Measurements from ENCODE around the gene POLL. TPM values are rescaled to one million over a fixed set of nuclear protein-coding genes. Genes with fewer than 3 reads are reported as not detected.

Gene POLL
- total RNA-seq, 1 experiment from 2014 or later, result 27.2 TPM

DNA sequence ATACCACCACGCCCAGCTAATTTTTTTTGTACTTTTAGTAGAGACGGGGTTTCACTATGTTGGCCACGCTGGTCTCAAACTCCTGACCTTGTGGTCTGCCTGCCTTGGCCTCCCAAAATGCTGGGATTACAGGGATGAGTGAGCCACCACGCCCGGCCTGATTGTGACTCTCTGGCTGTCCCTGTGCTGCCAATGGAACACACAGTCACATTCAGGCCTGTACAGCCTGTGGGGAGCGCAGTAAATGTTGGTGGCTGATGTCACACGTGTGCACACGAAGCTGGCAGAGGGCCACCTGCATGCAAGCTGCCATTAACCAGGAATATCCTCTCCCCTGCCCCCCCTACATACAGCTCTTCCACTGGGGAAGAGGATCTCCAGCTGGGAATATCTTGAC, 22.1 kb downstream of the POLL start:
- POLR2A ChIA-PET (ENCODE audit: low non-redundant PET), result no interaction called here
- Histone ChIP-seq H3K27ac (ENCODE audit: low read depth, low read length, poor library complexity, severe bottlenecking) (no peak overlapping the region), H3K27me3 (replicated peaks; ENCODE audit: insufficient read depth, low read depth, low read length, poor library complexity) (peaks cover 6% of the 10 kb centered on the region), H3K4me1 (ENCODE audit: insufficient read depth, low read length, poor library complexity, severe bottlenecking) (peaks cover 15% of the 10 kb centered on the region), H3K4me3 (ENCODE audit: low read depth, low read length, poor library complexity, severe bottlenecking) (no peak overlapping the region), H3K36me3 (ENCODE audit: insufficient read depth, low read length, poor library complexity, severe bottlenecking) (no peaks in the 10 kb centered on the region), H3K9me3 (ENCODE audit: low read depth, low read length, poor library complexity, severe bottlenecking) (no peaks in the 10 kb centered on the region)
- BruUV-seq (replicated peaks), result no TSS peak
- TF ChIP-seq EZH2 (IDR thresholded peaks at IDR 0.05; ENCODE audit: borderline replicate concordance, low read depth, low read length, poor library complexity, severe bottlenecking), result no peak
- TF ChIP-seq, protein P1, sequence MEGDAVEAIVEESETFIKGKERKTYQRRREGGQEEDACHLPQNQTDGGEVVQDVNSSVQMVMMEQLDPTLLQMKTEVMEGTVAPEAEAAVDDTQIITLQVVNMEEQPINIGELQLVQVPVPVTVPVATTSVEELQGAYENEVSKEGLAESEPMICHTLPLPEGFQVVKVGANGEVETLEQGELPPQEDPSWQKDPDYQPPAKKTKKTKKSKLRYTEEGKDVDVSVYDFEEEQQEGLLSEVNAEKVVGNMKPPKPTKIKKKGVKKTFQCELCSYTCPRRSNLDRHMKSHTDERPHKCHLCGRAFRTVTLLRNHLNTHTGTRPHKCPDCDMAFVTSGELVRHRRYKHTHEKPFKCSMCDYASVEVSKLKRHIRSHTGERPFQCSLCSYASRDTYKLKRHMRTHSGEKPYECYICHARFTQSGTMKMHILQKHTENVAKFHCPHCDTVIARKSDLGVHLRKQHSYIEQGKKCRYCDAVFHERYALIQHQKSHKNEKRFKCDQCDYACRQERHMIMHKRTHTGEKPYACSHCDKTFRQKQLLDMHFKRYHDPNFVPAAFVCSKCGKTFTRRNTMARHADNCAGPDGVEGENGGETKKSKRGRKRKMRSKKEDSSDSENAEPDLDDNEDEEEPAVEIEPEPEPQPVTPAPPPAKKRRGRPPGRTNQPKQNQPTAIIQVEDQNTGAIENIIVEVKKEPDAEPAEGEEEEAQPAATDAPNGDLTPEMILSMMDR (conservative IDR thresholded peaks at IDR 0.05; ENCODE audit: low read depth, low read length), result no peak
- CTCF ChIA-PET, result no interaction called here
- intact Hi-C loops (cut with micrococcal nuclease; ENCODE audit: unreplicated experiment), result no loop called here
- DNase-seq (ENCODE audit: low spot score), result no peak

DNA sequence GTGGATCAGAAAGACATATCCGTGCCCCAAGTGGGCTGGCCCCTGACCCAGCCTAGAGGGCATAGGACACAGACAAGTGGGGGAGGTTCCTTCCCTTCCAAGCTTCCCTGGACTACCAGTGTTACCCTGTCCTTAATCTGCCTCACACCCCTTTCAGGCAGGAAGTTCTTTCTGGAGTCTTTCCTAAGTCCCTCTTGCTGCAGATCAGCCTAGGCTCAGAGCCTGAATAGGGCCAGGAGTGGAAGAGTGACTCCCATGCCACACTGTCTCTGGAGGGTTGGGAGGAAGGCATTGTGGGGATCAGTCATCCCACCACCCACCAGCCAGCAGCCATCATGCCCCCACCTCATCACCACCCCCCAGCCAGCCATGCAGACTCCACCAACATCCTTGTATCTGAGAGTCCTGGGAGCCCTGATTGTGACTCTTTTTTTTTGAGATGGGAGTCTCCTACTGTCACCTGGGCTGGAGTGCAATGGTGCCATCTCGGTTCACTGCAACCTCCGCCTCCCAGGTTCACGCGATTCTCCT, 22.6 kb downstream of the POLL start:
- DNase-seq (ENCODE audit: low spot score), result no peak
- no peak for TF ChIP-seq EZH2 (IDR thresholded peaks at IDR 0.05; ENCODE audit: borderline replicate concordance, low read depth, low read length, poor library complexity, severe bottlenecking)
- TF ChIP-seq, protein P1 (conservative IDR thresholded peaks at IDR 0.05; ENCODE audit: low read depth, low read length), result no peak
- intact Hi-C loops (cut with micrococcal nuclease; ENCODE audit: unreplicated experiment), result no loop called here
- no TSS peak for BruUV-seq (replicated peaks)
- no peaks in the 10 kb centered on the region for H3K9me3 ChIP-seq (ENCODE audit: low read depth, low read length, poor library complexity, severe bottlenecking)
- no peak overlapping the region for H3K4me3 ChIP-seq (ENCODE audit: low read depth, low read length, poor library complexity, severe bottlenecking)
- no peak overlapping the region for H3K27ac ChIP-seq (ENCODE audit: low read depth, low read length, poor library complexity, severe bottlenecking)
- ChIA-PET CTCF (no interaction called here), POLR2A (ENCODE audit: low non-redundant PET) (no interaction called here)
- H3K36me3 ChIP-seq (ENCODE audit: insufficient read depth, low read length, poor library complexity, severe bottlenecking), result no peaks in the 10 kb centered on the region
- H3K4me1 ChIP-seq (ENCODE audit: insufficient read depth, low read length, poor library complexity, severe bottlenecking), result peaks cover 10% of the 10 kb centered on the region
- peaks cover 6% of the 10 kb centered on the region for H3K27me3 ChIP-seq (replicated peaks; ENCODE audit: insufficient read depth, low read depth, low read length, poor library complexity)

DNA sequence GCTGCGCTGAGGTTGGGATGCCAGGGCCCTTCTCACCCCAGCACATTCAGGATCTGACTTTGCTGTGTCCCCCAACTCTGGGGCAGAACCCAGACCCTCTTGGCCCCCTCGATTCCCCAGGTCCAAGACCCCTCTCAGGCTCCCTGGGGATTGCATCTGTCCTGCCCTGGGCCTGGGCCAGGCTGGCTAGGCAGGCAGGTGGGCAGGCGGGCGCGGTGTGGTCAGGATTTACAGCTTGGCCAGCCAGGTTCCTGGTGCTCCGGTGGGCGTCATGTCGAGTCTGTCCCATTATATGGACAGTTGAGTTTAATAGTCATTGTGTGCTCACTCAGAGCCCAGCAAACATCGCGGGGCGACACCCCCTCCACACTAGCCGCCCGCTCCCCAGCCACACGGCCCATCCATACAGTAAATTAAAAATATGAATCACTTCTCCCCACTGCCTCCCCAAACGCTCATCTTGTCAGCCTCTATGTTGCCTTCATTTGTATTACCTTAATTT, 23.5 kb downstream of the POLL start:
- POLR2A ChIA-PET (ENCODE audit: low non-redundant PET), result no interaction called here

More for the DNA sequence above, 23.5 kb downstream of the POLL start:
- Histone ChIP-seq H3K4me1 (ENCODE audit: insufficient read depth, low read length, poor library complexity, severe bottlenecking) (peaks cover 4% of the 10 kb centered on the region), H3K9me3 (ENCODE audit: low read depth, low read length, poor library complexity, severe bottlenecking) (no peaks in the 10 kb centered on the region), H3K27me3 (replicated peaks; ENCODE audit: insufficient read depth, low read depth, low read length, poor library complexity) (peaks cover 6% of the 10 kb centered on the region), H3K36me3 (ENCODE audit: insufficient read depth, low read length, poor library complexity, severe bottlenecking) (no peaks in the 10 kb centered on the region), H3K4me3 (ENCODE audit: low read depth, low read length, poor library complexity, severe bottlenecking) (no peak overlapping the region), H3K27ac (ENCODE audit: low read depth, low read length, poor library complexity, severe bottlenecking) (no peak overlapping the region)
- TF ChIP-seq EZH2 (IDR thresholded peaks at IDR 0.05; ENCODE audit: borderline replicate concordance, low read depth, low read length, poor library complexity, severe bottlenecking), result no peak
- TF ChIP-seq, protein P1 (conservative IDR thresholded peaks at IDR 0.05; ENCODE audit: low read depth, low read length), result no peak
- CTCF ChIA-PET, result no interaction called here
- BruUV-seq (replicated peaks), result no TSS peak
- DNase-seq (ENCODE audit: low spot score), result no peak
- intact Hi-C loops (cut with micrococcal nuclease; ENCODE audit: unreplicated experiment), result no loop called here
